ENCODE data around the gene HEBP1.

HEBP1 gene

GRCh38 chr12:13011098-13011497 lies 11.0 kb upstream of the HEBP1 start:
- H3K27me3 ChIP-seq (replicated peaks; ENCODE audit: control insufficient read depth, insufficient read depth, low read length) = no peaks in the 10 kb centered on the region; the same call in 1 of the 2 replicates
- DNase-seq (ENCODE audit: extremely low read depth, insufficient read length) = no peak
- no peak for TF ChIP-seq CTCF (IDR thresholded peaks at IDR 0.05; ENCODE audit: insufficient read depth, low read length, poor library complexity, severe bottlenecking)
- H3K36me3 ChIP-seq (ENCODE audit: control insufficient read depth, insufficient read depth, low read length) = no peaks in the 10 kb centered on the region
- H3K4me3 ChIP-seq (replicated peaks; ENCODE audit: low read depth, low read length) = no peak overlapping the region

- Histone ChIP-seq H3K27me3 (replicated peaks; ENCODE audit: control insufficient read depth, insufficient read depth, low read length) (no peaks in the 10 kb centered on the region; the same call in 1 of the 2 replicates), H3K4me3 (replicated peaks; ENCODE audit: low read depth, low read length) (no peak overlapping the region), H3K36me3 (ENCODE audit: control insufficient read depth, insufficient read depth, low read length) (no peaks in the 10 kb centered on the region)
- no peak for DNase-seq (ENCODE audit: extremely low read depth, insufficient read length)
- TF ChIP-seq CTCF (IDR thresholded peaks at IDR 0.05; ENCODE audit: insufficient read depth, low read length, poor library complexity, severe bottlenecking) = no peak
These were observed 8.8 kb upstream of the HEBP1 start for GRCh38 chr12:13008741-13009380.

GRCh38 chr12:13007496-13008233 lies 7.6 kb upstream of the HEBP1 start:
- no peak for DNase-seq (ENCODE audit: extremely low read depth, insufficient read length)
- no peak for TF ChIP-seq CTCF (IDR thresholded peaks at IDR 0.05; ENCODE audit: insufficient read depth, low read length, poor library complexity, severe bottlenecking)
- no peaks in the 10 kb centered on the region for H3K36me3 ChIP-seq (ENCODE audit: control insufficient read depth, insufficient read depth, low read length)
- no peak overlapping the region for H3K4me3 ChIP-seq (replicated peaks; ENCODE audit: low read depth, low read length)
- H3K27me3 ChIP-seq (replicated peaks; ENCODE audit: control insufficient read depth, insufficient read depth, low read length) = no peaks in the 10 kb centered on the region; the same call in none of the 2 replicates

- peaks cover 3% of the 10 kb centered on the region for H3K27me3 ChIP-seq (replicated peaks; ENCODE audit: control insufficient read depth, insufficient read depth, low read length)
- no peak overlapping the region for H3K4me3 ChIP-seq (replicated peaks; ENCODE audit: low read depth, low read length)
These were observed 5.6 kb upstream of the HEBP1 start for GRCh38 chr12:13005649-13006048.

GRCh38 chr12:13004986-13005385 lies 4.9 kb upstream of the HEBP1 start:
- H3K27me3 ChIP-seq (replicated peaks; ENCODE audit: control insufficient read depth, insufficient read depth, low read length) = peaks cover 3% of the 10 kb centered on the region
- H3K4me3 ChIP-seq (replicated peaks; ENCODE audit: low read depth, low read length) = no peak overlapping the region
- no peak for TF ChIP-seq CTCF (IDR thresholded peaks at IDR 0.05; ENCODE audit: insufficient read depth, low read length, poor library complexity, severe bottlenecking)
- DNase-seq (ENCODE audit: extremely low read depth, insufficient read length) = no peak
- no peaks in the 10 kb centered on the region for H3K36me3 ChIP-seq (ENCODE audit: control insufficient read depth, insufficient read depth, low read length)

More at GRCh38 chr12:13005649-13006048, 5.6 kb upstream of the HEBP1 start:
- H3K36me3 ChIP-seq (ENCODE audit: control insufficient read depth, insufficient read depth, low read length) = no peaks in the 10 kb centered on the region
- TF ChIP-seq CTCF (IDR thresholded peaks at IDR 0.05; ENCODE audit: insufficient read depth, low read length, poor library complexity, severe bottlenecking) = no peak
- DNase-seq (ENCODE audit: extremely low read depth, insufficient read length) = no peak

Data from GM06990 (cell line).